GM06990 (cell line): ENCODE measurements around the gene GGT5.

ENCODE experiments used
- DNase-seq: peaks from one replicate; pipeline ENCODE4 v3.0.0-alpha.2; 2011; ENCODE audit not compliant: insufficient read length; ENCODE audit errors: extremely low read depth
- H3K27me3 ChIP-seq: replicated peaks from 2 replicates; pipeline ENCODE4 v1.6.0; 2011; ENCODE audit warnings: low read length; ENCODE audit not compliant: control insufficient read depth, insufficient read depth
- H3K36me3 ChIP-seq: 2 replicates; pipeline ENCODE4 v1.5.1; 2011; ENCODE audit warnings: low read length; ENCODE audit not compliant: control insufficient read depth, insufficient read depth
- H3K4me3 ChIP-seq: replicated peaks from 2 replicates; pipeline ENCODE4 v1.5.1; 2011; ENCODE audit warnings: low read depth, mild to moderate bottlenecking, control low read depth, low read length
- CTCF ChIP-seq: IDR thresholded peaks from 2 replicates; pipeline ENCODE4 v1.5.1; 2011; ENCODE audit warnings: low read length, control low read depth, mild to moderate bottlenecking, inconsistent platforms; ENCODE audit not compliant: insufficient read depth, poor library complexity, severe bottlenecking

Gene GGT5

GRCh38 chr22:24225951-24226350 is 18.9 kb downstream of the GGT5 start:
- Histone ChIP-seq H3K4me3 (no peak overlapping the region), H3K36me3 (no peaks in the 10 kb centered on the region), H3K27me3 (no peaks in the 10 kb centered on the region)
- no peak for DNase-seq
- no peak for TF ChIP-seq CTCF

- no peak for DNase-seq
- Histone ChIP-seq H3K4me3 (no peak overlapping the region), H3K36me3 (no peaks in the 10 kb centered on the region), H3K27me3 (no peaks in the 10 kb centered on the region)
- no peak for TF ChIP-seq CTCF
Observed at GRCh38 chr22:24225044-24225601, 19.8 kb downstream of the GGT5 start.

- H3K27me3 ChIP-seq: no peaks in the 10 kb centered on the region
- no peak overlapping the region for H3K4me3 ChIP-seq
- no peak for DNase-seq
- TF ChIP-seq CTCF: no peak
- no peaks in the 10 kb centered on the region for H3K36me3 ChIP-seq
Observed at GRCh38 chr22:24224468-24224867, 20.4 kb downstream of the GGT5 start.

GRCh38 chr22:24219750-24220149 is 25.1 kb downstream of the GGT5 start:
- H3K4me3 ChIP-seq: no peak overlapping the region
- H3K36me3 ChIP-seq: no peaks in the 10 kb centered on the region
- no peaks in the 10 kb centered on the region for H3K27me3 ChIP-seq
- no peak for TF ChIP-seq CTCF
- DNase-seq: no peak

- Histone ChIP-seq H3K36me3 (no peaks in the 10 kb centered on the region), H3K4me3 (no peak overlapping the region), H3K27me3 (no peaks in the 10 kb centered on the region)
- TF ChIP-seq CTCF: no peak
- no peak for DNase-seq
Observed at GRCh38 chr22:24217384-24217783, 27.5 kb downstream of the GGT5 start.

GRCh38 chr22:24216541-24217209 is 28.2 kb downstream of the GGT5 start:
- Histone ChIP-seq H3K27me3 (no peaks in the 10 kb centered on the region), H3K4me3 (no peak overlapping the region), H3K36me3 (no peaks in the 10 kb centered on the region)
- no peak for DNase-seq
- no peak for TF ChIP-seq CTCF
